HTR-8/SVneo (cell line): Measurements from ENCODE around the gene ZHX3.
A peak's percentile ranks its signal among the peaks of the same experiment; 100 is the strongest.

Source experiments
- DNase-seq: peaks from one replicate; pipeline ENCODE4 v3.0.0; 2011; ENCODE audit warnings: low spot score, mixed read lengths; ENCODE audit not compliant: insufficient read length
- FAIRE-seq: peaks from 2 replicates; lab custom pipeline; 2011; peaks lifted over from hg19 to GRCh38; lab: Jason Lieb, UNC

The ZHX3 gene, protein sequence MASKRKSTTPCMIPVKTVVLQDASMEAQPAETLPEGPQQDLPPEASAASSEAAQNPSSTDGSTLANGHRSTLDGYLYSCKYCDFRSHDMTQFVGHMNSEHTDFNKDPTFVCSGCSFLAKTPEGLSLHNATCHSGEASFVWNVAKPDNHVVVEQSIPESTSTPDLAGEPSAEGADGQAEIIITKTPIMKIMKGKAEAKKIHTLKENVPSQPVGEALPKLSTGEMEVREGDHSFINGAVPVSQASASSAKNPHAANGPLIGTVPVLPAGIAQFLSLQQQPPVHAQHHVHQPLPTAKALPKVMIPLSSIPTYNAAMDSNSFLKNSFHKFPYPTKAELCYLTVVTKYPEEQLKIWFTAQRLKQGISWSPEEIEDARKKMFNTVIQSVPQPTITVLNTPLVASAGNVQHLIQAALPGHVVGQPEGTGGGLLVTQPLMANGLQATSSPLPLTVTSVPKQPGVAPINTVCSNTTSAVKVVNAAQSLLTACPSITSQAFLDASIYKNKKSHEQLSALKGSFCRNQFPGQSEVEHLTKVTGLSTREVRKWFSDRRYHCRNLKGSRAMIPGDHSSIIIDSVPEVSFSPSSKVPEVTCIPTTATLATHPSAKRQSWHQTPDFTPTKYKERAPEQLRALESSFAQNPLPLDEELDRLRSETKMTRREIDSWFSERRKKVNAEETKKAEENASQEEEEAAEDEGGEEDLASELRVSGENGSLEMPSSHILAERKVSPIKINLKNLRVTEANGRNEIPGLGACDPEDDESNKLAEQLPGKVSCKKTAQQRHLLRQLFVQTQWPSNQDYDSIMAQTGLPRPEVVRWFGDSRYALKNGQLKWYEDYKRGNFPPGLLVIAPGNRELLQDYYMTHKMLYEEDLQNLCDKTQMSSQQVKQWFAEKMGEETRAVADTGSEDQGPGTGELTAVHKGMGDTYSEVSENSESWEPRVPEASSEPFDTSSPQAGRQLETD

DNA sequence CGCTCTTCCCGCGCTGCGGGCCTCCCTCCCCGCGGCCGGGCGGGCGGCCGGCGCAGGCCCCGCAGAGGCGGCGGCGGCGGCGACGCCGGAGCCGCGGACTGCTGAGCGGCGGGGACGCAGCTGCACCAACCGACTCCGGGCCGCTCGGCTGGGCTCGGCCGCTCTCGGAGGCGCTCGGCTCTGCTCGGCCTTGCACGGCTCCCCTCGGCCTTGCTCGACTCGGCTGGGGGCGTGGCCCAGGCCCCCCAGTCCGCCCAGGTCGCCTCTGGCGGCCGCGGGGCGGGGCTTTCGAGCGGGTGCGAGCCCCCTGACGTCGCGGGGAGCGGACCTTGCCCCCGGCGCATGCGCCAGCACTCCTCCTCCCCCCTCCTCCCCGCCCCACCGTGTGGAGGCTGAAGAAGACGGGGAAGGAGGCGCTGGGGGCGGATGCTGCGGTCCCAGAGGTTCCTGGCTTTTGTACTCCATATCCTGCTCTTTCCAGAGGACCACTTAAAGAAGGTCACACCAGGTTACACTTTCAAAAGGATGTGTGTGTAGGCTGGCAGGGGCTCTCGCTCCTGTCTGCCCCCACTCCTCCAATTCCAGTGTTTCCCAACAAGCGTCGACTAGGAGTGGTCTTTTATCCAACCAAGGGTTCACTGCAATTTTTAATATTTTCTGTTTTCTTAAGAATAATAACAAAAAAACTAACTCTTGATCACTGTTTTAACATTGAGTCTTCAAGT is at the start of gene ZHX3:
TSS of gene ZHX3 (minus strand) at position 186 of the 725 bp plus-strand sequence. CDS start 112,815 bp downstream, outside the sequence.
- peak; percentile 96 for FAIRE-seq

DNA sequence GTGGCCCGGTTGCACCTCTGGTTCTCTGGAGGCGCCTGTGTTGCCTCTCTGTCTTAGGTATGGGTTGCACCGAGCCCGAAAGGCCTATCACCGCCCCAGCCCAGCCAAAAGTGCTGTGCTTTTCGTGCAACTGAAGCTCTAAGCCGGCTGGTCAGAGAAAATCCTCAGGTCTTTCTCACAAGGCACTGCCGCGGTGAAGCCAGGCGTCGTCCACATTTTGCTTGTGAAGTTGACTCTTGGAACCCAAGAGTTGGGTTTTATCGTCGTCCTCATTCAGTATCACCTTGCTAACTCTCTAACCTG is 49.8 kb upstream of the ZHX3 start:
- DNase-seq (no peak), FAIRE-seq (no peak)

More for the DNA sequence above, at the start of gene ZHX3:
- DNase-seq: peak; percentile 100

DNA sequence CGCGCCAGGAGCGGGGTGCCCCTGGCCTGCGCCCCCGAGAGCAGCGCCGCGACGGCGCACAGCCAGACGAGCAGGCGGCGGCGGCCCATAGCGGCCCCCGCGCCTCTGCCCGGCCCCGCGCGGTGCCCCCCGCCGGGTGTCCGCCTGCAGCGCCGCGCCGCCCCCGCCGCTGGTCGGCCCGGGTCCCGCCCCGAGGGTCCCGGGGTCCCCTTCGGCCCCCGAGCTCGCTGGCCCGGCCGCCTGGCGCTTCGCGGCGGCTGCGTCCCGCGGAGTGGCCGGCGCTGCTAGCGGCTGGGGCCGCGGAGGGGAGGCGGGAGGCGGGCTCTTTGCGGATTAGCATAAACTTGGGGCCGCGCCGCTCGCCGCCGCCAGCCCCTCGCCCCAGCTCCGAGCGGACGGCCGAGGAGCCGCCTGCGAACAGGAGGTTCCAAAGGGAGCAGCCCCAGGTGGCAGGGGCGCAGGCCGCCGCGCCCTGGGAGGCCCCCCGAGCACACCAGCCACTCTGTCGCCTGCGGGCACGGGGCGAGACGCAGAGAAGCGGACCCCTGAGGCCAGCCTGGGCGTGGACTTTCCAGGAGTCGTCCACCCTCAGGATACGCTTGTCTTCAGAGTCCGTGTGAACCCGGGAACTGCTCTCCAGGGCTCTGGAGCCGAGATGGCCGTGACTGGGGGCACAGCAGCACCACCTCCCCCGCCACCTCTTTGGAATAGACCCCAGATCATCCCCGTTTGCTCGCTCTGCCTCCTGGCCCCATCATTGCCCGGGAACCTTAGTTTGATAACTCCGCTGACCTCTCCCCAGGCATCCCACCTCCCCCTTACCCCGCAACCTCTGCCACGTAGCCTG is 49.2 kb upstream of the ZHX3 start, which contains the start of gene EMILIN3:
TSS of gene EMILIN3 (minus strand) at position 273 of the 847 bp plus-strand sequence. CDS start at position 89, 184 bp downstream.
- no peak for DNase-seq
- FAIRE-seq: peak; percentile 68

DNA sequence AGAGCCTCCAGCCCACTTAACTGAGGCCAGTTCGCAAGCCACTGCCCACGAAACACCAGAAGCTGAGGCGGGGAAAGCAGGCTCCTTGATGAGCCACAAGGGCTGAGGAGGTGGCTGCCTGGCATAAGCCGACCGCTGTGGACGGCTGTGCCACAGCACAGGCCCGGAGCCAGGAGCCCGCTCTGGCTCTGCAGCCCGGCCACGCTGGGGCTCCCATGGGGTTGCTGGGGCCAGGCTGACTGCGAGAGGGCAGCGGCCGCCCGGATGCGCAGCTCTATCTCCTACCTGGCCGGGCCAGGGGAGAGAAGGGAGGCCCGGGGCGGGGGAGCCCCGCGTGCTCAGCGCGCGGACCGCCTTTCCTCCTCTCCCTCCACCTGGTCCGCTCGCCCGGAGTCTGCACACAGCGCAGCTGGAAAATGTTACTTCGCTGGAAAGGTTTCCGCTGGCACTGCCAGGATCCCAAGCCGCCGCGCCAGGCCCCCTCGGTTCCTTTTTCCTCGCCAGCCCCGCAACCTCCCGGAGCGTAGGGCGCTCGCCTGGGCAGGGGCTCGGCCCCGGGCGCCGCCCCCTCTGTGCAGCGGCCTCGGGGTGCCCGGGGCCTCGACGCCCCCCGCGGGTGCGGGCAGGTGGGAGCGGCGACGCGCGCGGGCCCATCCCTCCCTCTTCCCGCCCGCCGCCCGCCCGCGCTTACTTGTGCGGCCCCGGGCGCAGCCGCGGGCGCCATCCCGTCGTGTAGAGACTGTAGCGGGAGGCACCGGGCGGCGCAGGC is 48.4 kb upstream of the ZHX3 start:
- FAIRE-seq (no peak), DNase-seq (no peak)

DNA sequence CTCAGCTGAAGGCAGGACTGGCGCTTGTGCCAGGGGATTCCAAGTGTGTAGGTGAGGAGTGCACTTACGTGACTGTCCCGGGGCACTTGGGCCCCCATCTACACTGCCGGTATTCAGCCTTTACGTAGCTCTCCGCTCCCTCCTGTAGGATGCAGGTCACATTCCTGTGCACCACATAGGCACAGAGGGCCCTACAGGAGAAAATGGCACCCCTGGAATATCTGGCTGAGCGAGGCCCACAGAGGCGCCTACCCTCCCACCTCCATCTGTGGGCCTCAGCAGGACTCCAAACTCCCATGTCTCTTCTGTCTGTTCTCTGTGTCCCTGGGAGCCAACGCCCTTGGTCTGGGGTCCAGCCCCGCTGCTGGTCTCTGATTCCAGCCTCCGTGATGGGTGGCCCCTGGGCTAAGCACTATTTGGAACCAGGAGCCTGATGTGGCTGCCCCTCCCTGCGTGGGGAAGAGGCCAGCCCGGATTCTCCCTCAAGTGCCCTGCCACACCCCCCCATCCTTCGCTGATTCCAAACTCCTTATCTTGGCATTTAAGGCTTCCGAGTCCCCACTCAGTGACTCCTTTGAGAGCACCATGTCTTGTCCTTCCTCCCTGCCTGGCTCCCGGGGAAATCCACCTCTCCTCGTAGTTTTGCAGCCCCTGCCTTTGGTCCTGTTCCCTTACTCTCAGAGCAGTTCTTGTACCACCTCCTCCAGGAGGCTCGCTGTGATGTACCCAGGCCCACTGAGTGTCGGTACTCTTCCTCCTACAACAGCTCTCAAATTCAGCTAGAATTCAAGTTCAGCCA is 47.6 kb upstream of the ZHX3 start:
- peak; percentile 57 for FAIRE-seq

DNA sequence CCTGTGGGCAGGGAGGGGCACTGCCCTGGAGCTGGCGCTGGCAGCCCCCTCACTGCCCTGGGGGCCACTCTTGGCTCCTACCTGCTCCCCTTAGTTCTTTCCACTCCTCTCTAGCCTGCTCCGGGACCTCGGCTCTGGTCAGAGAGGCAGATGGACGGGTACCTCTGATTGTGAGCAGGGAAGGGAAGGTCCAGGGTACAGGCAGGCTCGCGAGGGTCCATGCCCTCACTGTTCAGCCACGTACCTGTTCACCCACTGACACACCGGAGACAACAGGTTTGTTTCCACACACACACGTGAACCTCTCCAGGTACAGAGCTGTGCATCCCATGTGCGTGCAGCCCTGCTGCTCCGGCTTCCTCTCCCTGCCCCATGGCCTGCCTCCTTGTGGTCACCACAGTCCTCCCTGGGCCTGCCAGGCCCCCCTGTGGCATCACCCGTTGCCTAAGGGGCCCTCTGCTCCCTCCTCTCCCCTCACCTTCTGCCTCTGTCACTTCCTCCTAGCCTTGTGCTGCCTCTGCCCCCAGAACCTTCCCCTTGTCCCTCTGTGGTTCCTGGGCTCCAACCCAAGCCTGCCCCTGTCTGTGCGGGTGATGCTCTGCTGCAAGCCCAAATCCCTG is 46.8 kb upstream of the ZHX3 start:
- no peak for DNase-seq
- FAIRE-seq: peak; percentile 92

More for the DNA sequence above, 47.6 kb upstream of the ZHX3 start:
- DNase-seq: no peak

DNA sequence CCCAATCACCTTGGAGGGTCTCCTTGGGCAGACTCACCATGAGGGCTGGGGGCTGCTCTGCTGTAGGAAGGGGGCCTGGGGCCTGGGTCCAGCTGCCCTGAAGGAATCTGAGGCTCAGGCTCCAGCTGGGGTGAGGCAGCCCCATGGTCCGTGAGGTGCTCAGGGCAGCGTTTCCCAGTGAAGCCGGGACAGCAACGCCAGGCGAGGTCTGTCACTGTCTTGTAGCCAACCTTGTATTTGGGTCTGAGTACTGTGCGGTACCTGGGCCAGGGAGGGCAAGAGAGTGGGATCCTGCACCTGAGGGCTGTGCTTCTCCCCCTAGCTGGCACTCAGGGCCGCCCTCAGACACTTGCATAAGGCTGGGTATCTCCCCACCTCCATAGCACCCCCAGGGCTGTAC is 46.1 kb upstream of the ZHX3 start:
- no peak for DNase-seq
- peak; percentile 23 for FAIRE-seq

DNA sequence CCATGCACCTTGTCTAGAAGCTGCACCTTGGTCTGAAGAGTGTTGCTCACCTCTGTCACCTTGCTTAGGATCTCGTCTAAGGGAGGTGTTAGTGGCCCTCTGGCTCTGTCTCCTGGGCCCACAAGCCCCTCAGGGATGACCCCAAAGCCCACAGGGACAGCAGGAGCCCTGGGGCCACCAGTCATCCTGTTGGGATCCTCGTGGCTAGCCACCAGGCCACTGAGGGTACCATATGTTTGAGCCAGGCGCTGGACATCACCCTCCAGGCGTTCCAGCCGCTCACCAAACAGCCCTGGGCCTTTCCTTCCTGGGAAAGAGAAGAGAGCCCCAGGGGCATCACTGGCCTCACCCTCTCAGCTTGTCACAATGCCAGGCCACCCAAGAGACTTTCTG is 45.2 kb upstream of the ZHX3 start:
- FAIRE-seq: peak; percentile 72
- DNase-seq: no peak

DNA sequence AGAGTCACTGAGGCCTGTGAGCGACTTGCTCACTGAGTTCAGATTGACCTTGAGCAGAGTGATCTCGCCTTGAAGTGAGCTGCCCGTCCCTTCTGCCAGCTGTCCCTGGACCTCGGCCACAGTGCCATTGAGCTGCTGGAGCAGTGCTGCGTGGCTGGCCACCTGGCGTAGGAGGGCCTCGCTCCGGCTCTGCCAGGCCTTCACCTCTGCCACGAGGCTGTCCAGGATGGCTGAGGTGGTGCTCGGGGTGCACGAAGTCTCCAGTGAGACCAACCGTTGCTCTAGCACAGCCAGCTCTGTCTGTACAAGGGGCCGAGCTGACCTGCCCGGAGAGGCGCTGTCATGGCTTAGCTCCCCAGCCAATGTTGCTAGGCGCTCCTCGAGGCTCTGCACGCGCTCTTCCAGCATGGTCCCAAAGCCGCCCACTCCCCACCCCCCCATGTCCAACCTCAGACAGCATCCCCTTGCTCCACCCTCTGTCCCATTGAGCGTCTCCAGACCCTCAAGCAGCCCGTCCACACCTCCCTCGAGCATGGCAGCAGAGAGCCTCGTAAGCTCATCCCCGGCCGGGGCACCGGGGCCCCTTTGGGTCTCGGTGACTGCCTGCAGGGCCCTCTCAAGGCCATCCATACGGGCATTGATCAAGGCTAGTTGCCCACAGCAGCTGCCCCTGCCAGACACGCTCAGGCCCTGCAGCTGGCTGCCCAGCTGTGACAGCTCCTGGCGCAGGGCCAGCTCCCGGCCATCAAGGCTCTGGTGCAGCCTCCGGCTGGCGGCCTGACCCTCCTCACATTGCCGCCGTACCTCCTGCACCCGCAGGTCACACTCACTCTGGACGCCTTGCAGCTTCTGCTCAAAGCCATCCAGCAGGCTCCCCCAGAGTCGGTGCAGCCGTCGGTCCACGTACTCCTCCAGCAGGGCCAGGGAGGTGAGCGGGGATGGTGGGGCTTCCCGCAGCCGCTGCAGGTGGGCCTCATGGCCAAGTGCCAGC is 44.5 kb upstream of the ZHX3 start:
- FAIRE-seq (peak; percentile 69), DNase-seq (no peak)

DNA sequence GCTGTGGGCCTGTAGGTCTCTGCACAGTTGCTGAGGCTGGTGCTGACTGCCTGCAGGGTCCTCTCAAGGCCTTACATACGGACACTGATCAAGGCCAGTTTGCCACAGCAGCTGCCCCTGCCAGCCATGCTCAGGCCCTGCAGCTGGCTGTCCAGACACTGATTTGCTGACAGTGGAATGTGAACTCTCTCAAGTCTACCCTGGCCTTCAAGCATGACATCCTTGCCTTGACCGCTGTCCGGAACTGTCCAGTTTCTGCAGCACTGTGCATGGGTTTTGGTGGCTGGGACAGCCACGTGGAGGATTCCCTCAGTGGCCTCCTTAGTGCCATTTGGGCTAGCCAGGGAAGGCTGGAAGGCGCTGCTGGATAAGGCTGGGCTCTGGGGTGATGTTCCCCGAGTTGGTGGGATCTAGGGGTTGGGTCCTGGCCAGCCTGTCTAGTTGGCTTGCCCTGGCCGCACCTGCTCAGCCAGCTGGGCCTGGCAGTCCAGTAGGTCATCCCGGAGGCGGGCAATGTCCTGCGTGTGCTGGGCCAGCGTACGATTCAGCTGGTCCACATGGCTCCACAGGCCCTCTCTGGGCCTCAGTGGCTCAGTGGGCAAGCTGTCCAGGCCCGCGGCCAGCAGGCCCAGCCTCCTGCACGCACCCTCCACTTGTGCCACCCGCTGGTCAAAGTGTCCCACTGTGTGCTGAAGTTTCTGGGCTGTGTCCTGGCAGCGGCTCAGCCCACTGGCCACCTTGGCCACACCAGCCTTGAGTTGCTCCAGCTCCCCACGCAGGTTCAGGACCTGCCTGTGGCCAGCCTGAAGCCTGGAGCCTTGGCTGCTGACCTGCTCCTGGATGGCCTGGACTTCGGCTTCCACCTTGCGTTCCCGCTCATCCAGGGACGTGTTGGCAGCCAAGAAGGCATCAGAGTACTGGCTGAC is 43.6 kb upstream of the ZHX3 start:
- FAIRE-seq (peak; percentile 81), DNase-seq (no peak)

DNA sequence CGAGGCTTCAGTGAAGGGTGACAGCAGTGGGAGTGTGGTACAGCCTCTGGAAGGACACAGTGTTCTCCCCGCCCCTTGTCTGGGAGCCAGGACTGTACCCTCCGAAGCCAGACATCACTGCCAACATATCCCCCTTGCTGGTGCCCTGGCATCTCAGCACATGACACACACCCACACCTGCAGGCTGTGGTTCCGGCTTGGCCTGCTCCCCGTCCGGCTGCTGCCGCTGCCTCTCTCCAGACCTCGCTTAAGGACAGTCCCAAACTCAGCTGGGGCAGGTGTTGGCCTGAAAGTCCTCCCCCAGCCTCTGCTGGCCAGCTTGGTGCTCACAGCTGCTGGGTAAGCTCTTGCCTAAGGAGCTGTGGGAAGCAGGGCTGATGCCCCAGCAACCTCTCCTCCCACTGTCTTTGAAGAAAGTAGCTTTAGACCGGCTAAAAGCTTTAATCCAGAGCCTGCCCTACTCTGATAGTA is 42.0 kb upstream of the ZHX3 start:
- DNase-seq: no peak
- FAIRE-seq: peak; percentile 67

DNA sequence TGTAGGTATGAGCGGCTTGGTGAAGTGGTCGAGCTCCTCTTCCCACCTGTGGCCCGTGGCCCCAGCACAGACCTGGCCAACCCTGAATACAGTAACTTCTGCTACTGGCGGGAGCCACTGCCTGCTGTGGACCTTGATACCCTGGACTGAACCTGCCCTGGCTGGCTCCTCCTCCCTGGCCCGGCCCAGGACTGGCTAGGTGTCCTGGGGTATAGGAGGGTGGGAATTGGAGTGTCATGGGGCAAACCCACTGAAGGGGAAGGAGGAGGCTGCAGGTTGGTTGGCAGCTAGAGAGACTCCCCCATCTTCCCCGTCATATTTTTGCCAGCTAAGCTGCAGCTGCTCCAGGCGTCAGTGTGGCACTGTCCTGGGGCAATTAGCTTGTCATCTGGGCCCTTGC is 41.2 kb upstream of the ZHX3 start:
- DNase-seq (no peak), FAIRE-seq (peak; percentile 40)

DNA sequence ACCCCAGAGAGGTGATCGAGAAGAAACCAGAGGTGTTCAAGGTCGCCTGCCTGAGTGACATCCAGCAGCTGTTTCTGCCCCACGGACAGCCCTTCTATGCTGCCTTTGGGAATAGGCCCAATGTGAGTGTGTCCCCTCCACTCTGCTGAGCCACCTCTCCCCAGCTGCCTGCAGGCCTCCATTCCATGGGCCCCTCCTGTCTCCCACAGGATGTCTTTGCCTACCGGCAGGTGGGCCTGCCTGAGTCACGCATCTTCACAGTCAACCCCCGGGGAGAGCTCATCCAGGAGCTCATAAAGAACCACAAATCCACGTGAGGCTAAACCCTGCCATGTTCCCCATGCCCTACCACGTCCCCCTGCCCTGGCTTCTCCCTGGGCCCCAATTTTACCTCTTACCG is 40.7 kb upstream of the ZHX3 start:
- DNase-seq: no peak
- peak; percentile 71 for FAIRE-seq

DNA sequence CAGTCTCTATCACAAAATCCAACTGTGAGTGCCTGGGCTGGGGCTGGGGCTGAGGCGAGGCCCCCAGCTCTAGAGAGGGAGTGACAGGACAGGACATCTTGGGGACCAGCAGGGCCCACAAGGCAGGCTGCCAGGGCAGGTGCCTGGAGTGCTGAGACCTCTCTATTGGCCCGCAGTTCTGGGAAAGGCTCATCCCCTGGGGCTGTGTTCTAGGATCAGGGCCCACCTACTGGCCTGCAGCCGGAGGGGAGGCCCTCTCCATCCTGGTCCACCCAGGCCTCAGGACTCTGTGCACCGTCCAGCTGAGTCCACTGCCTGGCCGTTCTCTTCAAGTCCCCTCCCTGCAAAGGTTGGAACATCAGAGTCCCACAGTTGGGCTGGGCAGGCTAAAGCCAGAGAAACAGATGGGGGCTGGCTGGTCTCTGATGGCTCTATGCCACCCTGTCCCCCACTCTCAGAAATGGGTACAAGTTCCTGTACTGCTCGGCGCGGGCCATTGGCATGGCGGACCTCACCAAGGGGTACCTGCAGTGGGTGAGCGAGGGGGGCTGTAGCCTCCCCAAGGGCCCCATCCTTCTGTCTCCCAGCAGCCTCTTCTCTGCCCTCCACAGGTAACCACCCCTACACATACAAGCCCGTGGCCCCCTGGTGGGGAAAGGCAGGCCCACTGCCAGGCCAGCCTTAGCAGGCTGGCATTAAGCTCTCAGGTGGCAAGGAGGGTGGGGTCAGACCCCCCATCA is 40.1 kb upstream of the ZHX3 start:
- DNase-seq (no peak), FAIRE-seq (peak; percentile 40)

DNA sequence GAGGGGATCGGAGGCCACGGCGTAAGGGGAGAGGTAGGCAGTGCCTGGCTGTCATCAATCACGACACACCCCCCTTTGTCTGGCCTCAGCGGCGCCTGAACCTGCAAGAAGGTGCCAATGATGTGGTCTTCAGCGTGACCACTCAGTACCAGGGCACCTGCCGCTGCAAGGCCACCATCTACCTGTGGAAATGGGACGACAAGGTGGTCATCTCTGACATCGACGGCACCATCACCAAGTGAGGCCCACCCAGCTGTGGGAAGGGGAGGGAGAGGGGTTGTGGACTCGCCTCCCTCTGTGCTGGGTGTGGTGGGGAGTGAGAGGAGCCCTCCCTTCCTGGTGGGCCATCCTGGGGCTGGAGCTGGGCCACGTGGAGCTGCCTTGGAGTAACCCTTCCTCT is 39.4 kb upstream of the ZHX3 start:
- no peak for DNase-seq
- FAIRE-seq: peak; percentile 82
